BJ (cell line): ENCODE data around the gene KLHL6. TPM values are rescaled to one million over a fixed set of nuclear protein-coding genes. Genes with fewer than 3 reads are reported as not detected.

Source experiments
- CTCF ChIA-PET: fragments of 350-600 bp; formaldehyde crosslinking; extraction: SDS; loops from one replicate; lab custom pipeline; 2021; ENCODE audit warnings: antibody characterized with exemption, inconsistent platforms; lab: Yijun Ruan, JAX
- POLR2A ChIA-PET: fragments of 300-600 bp; sonication (Branson Sonifier 250); formaldehyde crosslinking; extraction: SDS; loops from one replicate; lab custom pipeline; 2021; ENCODE audit warnings: antibody characterized with exemption; lab: Charles Lee
- DNase-seq: peaks from one replicate; pipeline ENCODE4 v3.0.0-alpha.2; 2011; ENCODE audit warnings: low read depth
- H3K27me3 ChIP-seq: 2 replicates; pipeline ENCODE4 v1.6.0; 2011; ENCODE audit warnings: low read length; ENCODE audit not compliant: control insufficient read depth, insufficient read depth
- H3K36me3 ChIP-seq: 2 replicates; pipeline ENCODE4 v1.5.1; 2011; ENCODE audit warnings: low read length; ENCODE audit not compliant: control insufficient read depth, insufficient read depth
- H3K4me3 ChIP-seq: 2 replicates; pipeline ENCODE4 v1.5.1; 2011; ENCODE audit warnings: low read depth, mild to moderate bottlenecking, control low read depth, low read length
- CTCF ChIP-seq: IDR thresholded peaks from 2 replicates; pipeline ENCODE4 v1.5.1; 2011; ENCODE audit warnings: low read depth, mild to moderate bottlenecking, control low read depth, inconsistent platforms, low read length, moderate library complexity; ENCODE audit not compliant: insufficient read depth
- polyA plus RNA-seq: library from polyadenylated mRNA; depleted of rRNA; stranded (reverse); fragments of >200 nt; gene quantifications from 2 replicates; pipeline ENCODE4 v1.2.3, GENCODE V29; 2011

Gene KLHL6
- polyA plus RNA-seq, 1 experiment: not detected

GRCh38 chr3:183591881-183592521 lies 36.5 kb upstream of the KLHL6 start:
- no peaks in the 10 kb centered on the region; the same call in 1 of the 2 replicates for H3K27me3 ChIP-seq
- CTCF ChIA-PET: interaction anchor here (0.8 to 1.7 kb wide), 5 partner anchors 7 to 174 kb away, joined by 3 to 5 read pairs (median 4); no protein-coding TSS in a partner anchor
- POLR2A ChIA-PET: no interaction called here
- peak; percentile 27; the same call in 1 of the 2 replicates for TF ChIP-seq CTCF
- H3K36me3 ChIP-seq: no peaks in the 10 kb centered on the region
- H3K4me3 ChIP-seq: no peak overlapping the region
- DNase-seq: no peak

- TF ChIP-seq CTCF: no peak
- H3K36me3 ChIP-seq: no peaks in the 10 kb centered on the region
- no peak overlapping the region for H3K4me3 ChIP-seq
- CTCF ChIA-PET: interaction anchor here (1.7 kb wide), 1 partner anchor 9 kb away, joined by 3 read pairs; no protein-coding TSS in a partner anchor
- no peaks in the 10 kb centered on the region; the same call in 1 of the 2 replicates for H3K27me3 ChIP-seq
- DNase-seq: no peak
- POLR2A ChIA-PET: no interaction called here
Measured at GRCh38 chr3:183590442-183590841, 34.9 kb upstream of the KLHL6 start.

- ChIA-PET POLR2A (no interaction called here), CTCF (no interaction called here)
- no peak for DNase-seq
- Histone ChIP-seq H3K4me3 (no peak overlapping the region), H3K27me3 (no peaks in the 10 kb centered on the region; the same call in none of the 2 replicates), H3K36me3 (no peaks in the 10 kb centered on the region)
- TF ChIP-seq CTCF: no peak
Measured at GRCh38 chr3:183587336-183587735, 31.8 kb upstream of the KLHL6 start.

- ChIA-PET POLR2A (no interaction called here), CTCF (no interaction called here)
- H3K4me3 ChIP-seq: no peak overlapping the region
- no peak for TF ChIP-seq CTCF
- H3K27me3 ChIP-seq: no peaks in the 10 kb centered on the region; the same call in none of the 2 replicates
- no peaks in the 10 kb centered on the region for H3K36me3 ChIP-seq
- no peak for DNase-seq
Measured at GRCh38 chr3:183586477-183586876, 31.0 kb upstream of the KLHL6 start.

- H3K36me3 ChIP-seq: no peaks in the 10 kb centered on the region
- no peak for DNase-seq
- H3K4me3 ChIP-seq: no peak overlapping the region
- TF ChIP-seq CTCF: no peak
- POLR2A ChIA-PET: no interaction called here
- peaks cover 1% of the 10 kb centered on the region for H3K27me3 ChIP-seq
- CTCF ChIA-PET: interaction anchor here (0.8 to 1.3 kb wide), 3 partner anchors 8 to 82 kb away, joined by 3 to 4 read pairs (median 4); no protein-coding TSS in a partner anchor
Measured at GRCh38 chr3:183584914-183585280, 29.4 kb upstream of the KLHL6 start.
